Liver (tissue), 9 donors: ENCODE results near the gene PITPNC1. TPM values are rescaled to one million over a fixed set of nuclear protein-coding genes. Genes with fewer than 3 reads are reported as not detected.

Experiments
- DNase-seq: peaks from one replicate; pipeline ENCODE4 v3.0.0-alpha.2; 2017; ENCODE audit warnings: low spot score
- H3K27ac ChIP-seq, 2 donors: one replicate each; pipeline ENCODE4 v1.7.0; 2013; ENCODE audit warnings: inconsistent platforms in 2 of 2, low read length in 2 of 2, control low read depth in 1 of 2, low read depth in 1 of 2, mild to moderate bottlenecking in 1 of 2
- H3K27me3 ChIP-seq, 4 donors: one replicate each; pipeline versions ENCODE4 v1.6.1 to v1.7.0; 2013; ENCODE audit warnings: low read length in 3 of 4, inconsistent platforms in 1 of 4, mild to moderate bottlenecking in 1 of 4, moderate library complexity in 1 of 4; ENCODE audit not compliant: control insufficient read depth in 4 of 4, insufficient read depth in 4 of 4
- H3K36me3 ChIP-seq, 4 donors: one replicate each; pipeline versions ENCODE4 v1.6.1 to v1.7.0; 2013; ENCODE audit warnings: low read length in 3 of 4, mild to moderate bottlenecking in 3 of 4, low read depth in 1 of 4, moderate library complexity in 1 of 4; ENCODE audit not compliant: control insufficient read depth in 4 of 4, insufficient read depth in 3 of 4
- H3K4me1 ChIP-seq, 4 donors: one replicate each; pipeline versions ENCODE4 v1.6.1 to v1.7.0; 2013; ENCODE audit warnings: low read length in 3 of 4, mild to moderate bottlenecking in 3 of 4, moderate library complexity in 1 of 4; ENCODE audit not compliant: control insufficient read depth in 4 of 4, insufficient read depth in 4 of 4
- H3K4me3 ChIP-seq, 3 donors: one replicate each; pipeline versions ENCODE4 v1.6.1 to v1.7.0; 2013; ENCODE audit warnings: low read length in 3 of 3, control low read depth in 1 of 3, low read depth in 1 of 3, mild to moderate bottlenecking in 1 of 3
- H3K9ac ChIP-seq, 2 donors: one replicate each; pipeline ENCODE4 v1.7.0; 2013; ENCODE audit warnings: low read length in 2 of 2, mild to moderate bottlenecking in 2 of 2, moderate library complexity in 2 of 2, control low read depth in 1 of 2, low read depth in 1 of 2
- H3K9me3 ChIP-seq, 4 donors: one replicate each; pipeline versions ENCODE4 v1.6.1 to v1.7.0; 2013; ENCODE audit warnings: low read length in 3 of 4; ENCODE audit not compliant: control insufficient read depth in 4 of 4
- EGR1 ChIP-seq, 2 donors: IDR thresholded peaks; 2 replicates each; pipeline ENCODE4 v1.6.1; 2016 to 2018; ENCODE audit warnings: antibody characterized with exemption in 2 of 2, low read depth in 2 of 2
- FOXA2 ChIP-seq: IDR thresholded peaks from 2 replicates; pipeline ENCODE4 v1.6.1; 2016; ENCODE audit warnings: antibody characterized with exemption
- HNF4A ChIP-seq, 2 donors: conservative IDR thresholded peaks; 2 replicates each; pipeline ENCODE4 v1.6.1; 2016; ENCODE audit warnings: antibody characterized with exemption in 2 of 2, mild to moderate bottlenecking in 2 of 2
- HNF4G ChIP-seq: IDR thresholded peaks from 2 replicates; pipeline ENCODE4 v1.6.1; 2016; ENCODE audit warnings: antibody characterized with exemption
- JUND ChIP-seq, 2 donors: IDR thresholded peaks; 2 replicates each; pipeline ENCODE4 v1.6.1; 2016; ENCODE audit warnings: antibody characterized with exemption in 2 of 2
- NR2F2 ChIP-seq: IDR thresholded peaks from 2 replicates; pipeline ENCODE4 v1.6.1; 2016; ENCODE audit warnings: antibody characterized with exemption
- RAD21 ChIP-seq, 2 donors: IDR thresholded peaks; 2 replicates each; pipeline ENCODE4 v1.6.1; 2016; ENCODE audit warnings: antibody characterized with exemption in 2 of 2, mild to moderate bottlenecking in 2 of 2
- RXRA ChIP-seq, 2 donors: IDR thresholded peaks; 2 replicates each; pipeline ENCODE4 v1.6.1; 2017 to 2018; ENCODE audit warnings: antibody characterized with exemption in 2 of 2, mild to moderate bottlenecking in 1 of 2
- SP1 ChIP-seq: IDR thresholded peaks from 2 replicates; pipeline ENCODE4 v1.6.1; 2018; ENCODE audit warnings: antibody characterized with exemption, mild to moderate bottlenecking
- TAF1 ChIP-seq: conservative IDR thresholded peaks from 2 replicates; pipeline ENCODE4 v1.6.1; 2016; ENCODE audit warnings: antibody characterized with exemption, mild to moderate bottlenecking
- YY1 ChIP-seq: IDR thresholded peaks from 2 replicates; pipeline ENCODE4 v1.6.1; 2016; ENCODE audit warnings: antibody characterized with exemption, mild to moderate bottlenecking
- WGBS: extraction: QIAGEN DNeasy Blood & Tissue Kit; methylation state at CpG from one replicate; pipeline ENCODE4 v1.1.7; 2013; 5-methylcytosine and 5-hydroxymethylcytosine counted together
- polyA plus RNA-seq, 2 donors: library from polyadenylated mRNA; stranded (reverse) in 1 of 2; unstranded in 1 of 2; fragments of 200-250 nt in 1 of 2; fragments of >200 nt in 1 of 2; fragmentation: Nextera tagmentation in 1 of 2; extraction: Ambion mirVana in 1 of 2; gene quantifications; one replicate each; pipeline versions ENCODE4 v1.2.1 to v1.2.3, GENCODE V29; 2013 to 2015
- total RNA-seq, 2 donors: library from RNA; depleted of rRNA; stranded (reverse); fragments of >200 nt; gene quantifications; one replicate each; pipeline ENCODE4 v1.2.3, GENCODE V29; 2014
- TF ChIP-seq, protein P1 (sequence below): fragments of 150-350 bp; IDR thresholded peaks from 2 replicates; pipeline ENCODE4 v1.5.1; 2017; ENCODE audit warnings: improper control_type of control experiment, low read depth, low read length; ENCODE audit not compliant: missing input control
- TF ChIP-seq, protein P2 (sequence below): IDR thresholded peaks from 2 replicates; pipeline ENCODE4 v1.6.1; 2016; ENCODE audit warnings: antibody characterized with exemption, mild to moderate bottlenecking
- TF ChIP-seq, protein P3 (sequence below): IDR thresholded peaks from 2 replicates; pipeline ENCODE4 v1.6.1; 2016; ENCODE audit warnings: antibody characterized with exemption
- donor health status: healthy.
- donor health status: healthy.
- donor health status: healthy.
- donor health status: healthy.
- donor health status: healthy.

Gene PITPNC1
- total and polyA plus RNA-seq, 4 donors: 2.3 to 10.2 (median 5.7) TPM

DNA sequence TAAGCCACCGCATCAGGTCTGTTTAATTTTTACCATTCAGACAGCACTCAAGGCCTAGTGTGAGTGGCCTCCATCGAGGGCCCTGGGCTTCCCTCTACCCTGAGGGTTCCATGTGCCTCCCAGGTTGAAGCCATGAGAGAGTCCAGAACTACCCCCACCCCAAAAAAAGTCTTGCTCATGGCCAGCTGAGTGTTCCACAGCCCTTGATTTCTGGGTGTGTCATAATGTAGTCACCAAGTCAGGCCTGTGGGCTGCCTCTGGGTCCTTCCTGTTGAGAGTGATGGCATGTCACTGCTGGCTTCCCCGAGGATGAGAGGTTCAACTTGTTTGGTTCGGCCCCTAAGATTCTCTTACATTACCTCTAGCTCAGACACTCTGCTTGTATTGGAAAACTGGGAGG, 100.6 kb downstream of the PITPNC1 start:
- Histone ChIP-seq H3K4me3 (no peak overlapping the region), H3K9ac (no peak overlapping the region), H3K4me1 (peaks cover 0 to 9% (median under 1%) of the 10 kb centered on the region in 4 donors)

DNA sequence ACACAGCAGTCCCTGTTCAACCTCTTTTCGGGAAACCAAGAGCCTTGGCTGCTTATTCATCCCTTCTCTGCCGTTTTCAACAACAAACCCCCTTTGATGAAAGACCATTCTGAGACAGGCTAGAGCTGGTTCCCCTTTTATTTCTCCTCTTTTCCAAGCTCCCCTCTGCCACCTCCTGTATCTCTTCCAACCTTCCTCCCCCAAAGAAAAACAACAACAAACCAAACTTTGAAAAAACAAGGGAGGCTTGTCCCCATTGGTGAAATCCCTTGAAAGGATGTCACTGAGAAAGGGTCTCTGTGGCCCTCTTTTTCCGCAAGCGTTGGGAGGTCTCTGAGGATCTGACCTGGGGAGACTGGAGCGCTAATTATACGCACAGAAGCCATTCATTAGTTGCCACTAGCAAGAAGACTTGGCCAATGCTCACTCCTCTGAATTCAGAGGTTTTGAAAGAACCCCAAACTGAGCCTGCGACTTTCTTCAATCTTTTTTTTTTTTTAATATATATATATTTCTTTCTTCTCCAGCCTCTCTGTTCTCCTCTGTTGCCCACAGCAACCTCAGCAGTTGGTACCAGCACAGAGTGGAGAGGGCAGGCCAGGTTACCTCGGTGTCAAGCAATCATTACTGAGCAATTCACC, 101.4 kb downstream of the PITPNC1 start:
- DNase-seq: no peak
- H3K4me3 ChIP-seq: no peak overlapping the region
- no peaks in the 10 kb centered on the region for H3K36me3 ChIP-seq
- no peak overlapping the region for H3K27ac ChIP-seq
- H3K4me1 ChIP-seq: peaks cover 0 to 9% (median under 1%) of the 10 kb centered on the region in 4 donors
- TF ChIP-seq, protein P1, sequence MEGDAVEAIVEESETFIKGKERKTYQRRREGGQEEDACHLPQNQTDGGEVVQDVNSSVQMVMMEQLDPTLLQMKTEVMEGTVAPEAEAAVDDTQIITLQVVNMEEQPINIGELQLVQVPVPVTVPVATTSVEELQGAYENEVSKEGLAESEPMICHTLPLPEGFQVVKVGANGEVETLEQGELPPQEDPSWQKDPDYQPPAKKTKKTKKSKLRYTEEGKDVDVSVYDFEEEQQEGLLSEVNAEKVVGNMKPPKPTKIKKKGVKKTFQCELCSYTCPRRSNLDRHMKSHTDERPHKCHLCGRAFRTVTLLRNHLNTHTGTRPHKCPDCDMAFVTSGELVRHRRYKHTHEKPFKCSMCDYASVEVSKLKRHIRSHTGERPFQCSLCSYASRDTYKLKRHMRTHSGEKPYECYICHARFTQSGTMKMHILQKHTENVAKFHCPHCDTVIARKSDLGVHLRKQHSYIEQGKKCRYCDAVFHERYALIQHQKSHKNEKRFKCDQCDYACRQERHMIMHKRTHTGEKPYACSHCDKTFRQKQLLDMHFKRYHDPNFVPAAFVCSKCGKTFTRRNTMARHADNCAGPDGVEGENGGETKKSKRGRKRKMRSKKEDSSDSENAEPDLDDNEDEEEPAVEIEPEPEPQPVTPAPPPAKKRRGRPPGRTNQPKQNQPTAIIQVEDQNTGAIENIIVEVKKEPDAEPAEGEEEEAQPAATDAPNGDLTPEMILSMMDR: no peak
- TF ChIP-seq, protein P2, sequence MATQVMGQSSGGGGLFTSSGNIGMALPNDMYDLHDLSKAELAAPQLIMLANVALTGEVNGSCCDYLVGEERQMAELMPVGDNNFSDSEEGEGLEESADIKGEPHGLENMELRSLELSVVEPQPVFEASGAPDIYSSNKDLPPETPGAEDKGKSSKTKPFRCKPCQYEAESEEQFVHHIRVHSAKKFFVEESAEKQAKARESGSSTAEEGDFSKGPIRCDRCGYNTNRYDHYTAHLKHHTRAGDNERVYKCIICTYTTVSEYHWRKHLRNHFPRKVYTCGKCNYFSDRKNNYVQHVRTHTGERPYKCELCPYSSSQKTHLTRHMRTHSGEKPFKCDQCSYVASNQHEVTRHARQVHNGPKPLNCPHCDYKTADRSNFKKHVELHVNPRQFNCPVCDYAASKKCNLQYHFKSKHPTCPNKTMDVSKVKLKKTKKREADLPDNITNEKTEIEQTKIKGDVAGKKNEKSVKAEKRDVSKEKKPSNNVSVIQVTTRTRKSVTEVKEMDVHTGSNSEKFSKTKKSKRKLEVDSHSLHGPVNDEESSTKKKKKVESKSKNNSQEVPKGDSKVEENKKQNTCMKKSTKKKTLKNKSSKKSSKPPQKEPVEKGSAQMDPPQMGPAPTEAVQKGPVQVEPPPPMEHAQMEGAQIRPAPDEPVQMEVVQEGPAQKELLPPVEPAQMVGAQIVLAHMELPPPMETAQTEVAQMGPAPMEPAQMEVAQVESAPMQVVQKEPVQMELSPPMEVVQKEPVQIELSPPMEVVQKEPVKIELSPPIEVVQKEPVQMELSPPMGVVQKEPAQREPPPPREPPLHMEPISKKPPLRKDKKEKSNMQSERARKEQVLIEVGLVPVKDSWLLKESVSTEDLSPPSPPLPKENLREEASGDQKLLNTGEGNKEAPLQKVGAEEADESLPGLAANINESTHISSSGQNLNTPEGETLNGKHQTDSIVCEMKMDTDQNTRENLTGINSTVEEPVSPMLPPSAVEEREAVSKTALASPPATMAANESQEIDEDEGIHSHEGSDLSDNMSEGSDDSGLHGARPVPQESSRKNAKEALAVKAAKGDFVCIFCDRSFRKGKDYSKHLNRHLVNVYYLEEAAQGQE: no peak
- TF ChIP-seq NR2F2 (no peak), TAF1 (no peak), EGR1 (IDR thresholded peaks at IDR 0.05; ENCODE audit: low read depth in 2 of 2) (no peak), RXRA (IDR thresholded peaks at IDR 0.05) (no peak), HNF4G (no peak), SP1 (no peak), RAD21 (IDR thresholded peaks at IDR 0.05) (no peak)
- TF ChIP-seq, protein P3, sequence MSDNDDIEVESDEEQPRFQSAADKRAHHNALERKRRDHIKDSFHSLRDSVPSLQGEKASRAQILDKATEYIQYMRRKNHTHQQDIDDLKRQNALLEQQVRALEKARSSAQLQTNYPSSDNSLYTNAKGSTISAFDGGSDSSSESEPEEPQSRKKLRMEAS: no peak
- H3K9me3 ChIP-seq: no peaks in the 10 kb centered on the region
- no peaks in the 10 kb centered on the region for H3K27me3 ChIP-seq
- H3K9ac ChIP-seq: no peak overlapping the region
- WGBS: 87% methylated on average over 8 of the region's 8 CpGs

More for the DNA sequence above, 100.6 kb downstream of the PITPNC1 start:
- TF ChIP-seq JUND (IDR thresholded peaks at IDR 0.05) (no peak), SP1 (no peak), EGR1 (IDR thresholded peaks at IDR 0.05; ENCODE audit: low read depth in 2 of 2) (no peak), FOXA2 (no peak), HNF4A (conservative IDR thresholded peaks at IDR 0.05) (no peak), YY1 (no peak), NR2F2 (no peak)
- H3K27me3 ChIP-seq: no peaks in the 10 kb centered on the region
- no peak for DNase-seq
- H3K36me3 ChIP-seq: no peaks in the 10 kb centered on the region
- no peak overlapping the region for H3K27ac ChIP-seq
- H3K9me3 ChIP-seq: no peaks in the 10 kb centered on the region
- WGBS: 90% methylated on average over 4 of the region's 4 CpGs
